Measurements from ENCODE around the gene FRMD5.

FRMD5 gene

GRCh38 chr15:44102675-44103254, 92.3 kb downstream of the FRMD5 start:
- H3F3A ChIP-seq (ENCODE audit: control insufficient read depth, insufficient read depth), result no peaks in the 10 kb centered on the region
- H3K27me3 ChIP-seq (ENCODE audit: control insufficient read depth, low read length), result peaks cover 34% of the 10 kb centered on the region
- no peaks in the 10 kb centered on the region for H3K9me2 ChIP-seq (replicated peaks; ENCODE audit: control insufficient read depth, low read length)
- H3K36me3 ChIP-seq (ENCODE audit: control insufficient read depth, low read length), result no peaks in the 10 kb centered on the region
- TF ChIP-seq EZH2phosphoT487 (IDR thresholded peaks at IDR 0.05; ENCODE audit: borderline replicate concordance, low read length), result no peak
- TF ChIP-seq CTCF (IDR thresholded peaks at IDR 0.05; ENCODE audit: low read depth, low read length, poor library complexity, severe bottlenecking), result no peak
- H3K9me3 ChIP-seq (ENCODE audit: control insufficient read depth, insufficient read depth, low read length), result no peaks in the 10 kb centered on the region
- no peaks in the 10 kb centered on the region for H3K79me2 ChIP-seq (ENCODE audit: control insufficient read depth, low read length)
- no peaks in the 10 kb centered on the region for H4K20me1 ChIP-seq (ENCODE audit: control insufficient read depth, insufficient read depth, low read depth, low read length)
- no peak overlapping the region for H3K27ac ChIP-seq (ENCODE audit: low read depth, low read length)
- H3K4me3 ChIP-seq (ENCODE audit: low read length), result no peak overlapping the region
- no peak overlapping the region for H3K4me2 ChIP-seq (ENCODE audit: low read length)
- no peaks in the 10 kb centered on the region for H3K4me1 ChIP-seq (ENCODE audit: control insufficient read depth, low read length)

- Histone ChIP-seq H3K36me3 (ENCODE audit: control insufficient read depth, low read length) (no peaks in the 10 kb centered on the region), H3K4me3 (ENCODE audit: low read length) (no peak overlapping the region), H3K4me2 (ENCODE audit: low read length) (no peak overlapping the region), H3K79me2 (ENCODE audit: control insufficient read depth, low read length) (no peaks in the 10 kb centered on the region), H4K20me1 (ENCODE audit: control insufficient read depth, insufficient read depth, low read depth, low read length) (no peaks in the 10 kb centered on the region), H3K9me3 (ENCODE audit: control insufficient read depth, insufficient read depth, low read length) (no peaks in the 10 kb centered on the region), H3K27ac (ENCODE audit: low read depth, low read length) (no peak overlapping the region), H3K27me3 (ENCODE audit: control insufficient read depth, low read length) (peaks cover 37% of the 10 kb centered on the region), H3K4me1 (ENCODE audit: control insufficient read depth, low read length) (no peaks in the 10 kb centered on the region), H3F3A (ENCODE audit: control insufficient read depth, insufficient read depth) (no peaks in the 10 kb centered on the region), H3K9me2 (replicated peaks; ENCODE audit: control insufficient read depth, low read length) (no peaks in the 10 kb centered on the region)
- no peak for TF ChIP-seq EZH2phosphoT487 (IDR thresholded peaks at IDR 0.05; ENCODE audit: borderline replicate concordance, low read length)
- no peak for TF ChIP-seq CTCF (IDR thresholded peaks at IDR 0.05; ENCODE audit: low read depth, low read length, poor library complexity, severe bottlenecking)
Measured at GRCh38 chr15:44101944-44102343, 93.1 kb downstream of the FRMD5 start.

GRCh38 chr15:44101286-44101685, 93.8 kb downstream of the FRMD5 start:
- no peaks in the 10 kb centered on the region for H3K36me3 ChIP-seq (ENCODE audit: control insufficient read depth, low read length)
- H3K27me3 ChIP-seq (ENCODE audit: control insufficient read depth, low read length), result peaks cover 34% of the 10 kb centered on the region
- no peaks in the 10 kb centered on the region for H3K4me1 ChIP-seq (ENCODE audit: control insufficient read depth, low read length)
- H3F3A ChIP-seq (ENCODE audit: control insufficient read depth, insufficient read depth), result no peaks in the 10 kb centered on the region
- no peak overlapping the region for H3K4me3 ChIP-seq (ENCODE audit: low read length)
- no peaks in the 10 kb centered on the region for H3K9me3 ChIP-seq (ENCODE audit: control insufficient read depth, insufficient read depth, low read length)
- no peak overlapping the region for H3K27ac ChIP-seq (ENCODE audit: low read depth, low read length)
- H4K20me1 ChIP-seq (ENCODE audit: control insufficient read depth, insufficient read depth, low read depth, low read length), result no peaks in the 10 kb centered on the region
- H3K4me2 ChIP-seq (ENCODE audit: low read length), result no peak overlapping the region
- H3K79me2 ChIP-seq (ENCODE audit: control insufficient read depth, low read length), result no peaks in the 10 kb centered on the region
- no peaks in the 10 kb centered on the region for H3K9me2 ChIP-seq (replicated peaks; ENCODE audit: control insufficient read depth, low read length)
- TF ChIP-seq CTCF (IDR thresholded peaks at IDR 0.05; ENCODE audit: low read depth, low read length, poor library complexity, severe bottlenecking) (no peak), EZH2phosphoT487 (IDR thresholded peaks at IDR 0.05; ENCODE audit: borderline replicate concordance, low read length) (no peak)
